H9 (cell line): ENCODE measurements around the gene MEG3. TPM values are rescaled to one million over a fixed set of nuclear protein-coding genes. Genes with fewer than 3 reads are reported as not detected.

Source experiments
- DNase-seq: peaks from one replicate; pipeline ENCODE4 v3.0.0-alpha.2; 2017
- H2AFZ ChIP-seq: one replicate; pipeline ENCODE4 v1.6.1; 2013; ENCODE audit warnings: mild to moderate bottlenecking, low read length, control low read depth, moderate library complexity
- H2AK5ac ChIP-seq: 2 replicates; pipeline ENCODE4 v1.6.1; 2013; ENCODE audit warnings: low read length, control low read depth, mixed read lengths; ENCODE audit not compliant: insufficient read length
- H2BK120ac ChIP-seq: one replicate; pipeline ENCODE4 v1.6.1; 2013; ENCODE audit warnings: low read depth, mild to moderate bottlenecking, low read length, control low read depth, inconsistent platforms; ENCODE audit not compliant: poor library complexity, severe bottlenecking
- H2BK12ac ChIP-seq: 2 replicates; pipeline ENCODE4 v1.6.1; 2013; ENCODE audit warnings: low read length, control low read depth, mixed read lengths, low read depth; ENCODE audit not compliant: insufficient read length
- H2BK15ac ChIP-seq: 2 replicates; pipeline ENCODE4 v1.6.1; 2013; ENCODE audit warnings: low read depth, low read length, control low read depth
- H2BK20ac ChIP-seq: one replicate; pipeline ENCODE4 v1.6.1; 2013; ENCODE audit warnings: low read depth, mild to moderate bottlenecking, low read length, control low read depth, inconsistent platforms; ENCODE audit not compliant: poor library complexity, severe bottlenecking
- H2BK5ac ChIP-seq: 2 replicates; pipeline ENCODE4 v1.6.1; 2013; ENCODE audit warnings: low read length, control low read depth, mixed read lengths; ENCODE audit not compliant: insufficient read length
- H3K14ac ChIP-seq: 2 replicates; pipeline ENCODE4 v1.6.1; 2013; ENCODE audit warnings: low read length, control low read depth; ENCODE audit not compliant: insufficient read depth
- H3K18ac ChIP-seq: 2 replicates; pipeline ENCODE4 v1.6.1; 2013; ENCODE audit warnings: low read depth, mild to moderate bottlenecking, mixed read lengths, low read length, control low read depth; ENCODE audit not compliant: insufficient read length
- H3K23ac ChIP-seq: 2 replicates; pipeline ENCODE4 v1.6.1; 2013; ENCODE audit warnings: low read length, control low read depth, mixed read lengths, low read depth; ENCODE audit not compliant: insufficient read length
- H3K23me2 ChIP-seq: 2 replicates; pipeline ENCODE4 v1.6.1; 2013; ENCODE audit warnings: low read depth, mild to moderate bottlenecking, mixed read lengths, low read length, control low read depth; ENCODE audit not compliant: insufficient read length, poor library complexity, severe bottlenecking
- H3K27ac ChIP-seq: 2 replicates; pipeline ENCODE4 v1.5.1; 2013; ENCODE audit warnings: low read length, control low read depth, mixed read lengths, low read depth; ENCODE audit not compliant: insufficient read length
- H3K27me3 ChIP-seq: 2 replicates; pipeline ENCODE4 v1.6.1; 2013; ENCODE audit warnings: low read length, control low read depth, inconsistent platforms; ENCODE audit not compliant: insufficient read depth
- H3K4ac ChIP-seq: 2 replicates; pipeline ENCODE4 v1.6.1; 2013; ENCODE audit warnings: low read depth, mild to moderate bottlenecking, control low read depth, inconsistent platforms, low read length, moderate library complexity
- H3K4me1 ChIP-seq: 2 replicates; pipeline ENCODE4 v1.6.1; 2013; ENCODE audit warnings: low read length, control low read depth, inconsistent platforms; ENCODE audit not compliant: insufficient read depth
- H3K4me2 ChIP-seq: 2 replicates; pipeline ENCODE4 v1.6.1; 2013; ENCODE audit warnings: low read length, control low read depth, mixed read lengths; ENCODE audit not compliant: insufficient read length, insufficient read depth
- H3K56ac ChIP-seq: 2 replicates; pipeline ENCODE4 v1.6.1; 2013; ENCODE audit warnings: low read depth, mild to moderate bottlenecking, mixed read lengths, low read length, control low read depth; ENCODE audit not compliant: insufficient read length
- H3K79me1 ChIP-seq: 2 replicates; pipeline ENCODE4 v1.6.1; 2013; ENCODE audit warnings: low read depth, mild to moderate bottlenecking, moderate library complexity, low read length, control low read depth, inconsistent platforms; ENCODE audit not compliant: insufficient read depth, poor library complexity, severe bottlenecking
- H3K79me2 ChIP-seq: 2 replicates; pipeline ENCODE4 v1.6.1; 2013; ENCODE audit warnings: low read length, control low read depth, inconsistent platforms; ENCODE audit not compliant: insufficient read depth
- H3K9ac ChIP-seq: 2 replicates; pipeline ENCODE4 v1.6.1; 2013; ENCODE audit warnings: low read length, control low read depth, mixed read lengths; ENCODE audit not compliant: insufficient read length; ENCODE audit errors: extremely low read depth
- H3K9me3 ChIP-seq: one replicate; pipeline ENCODE4 v1.6.1; 2013; ENCODE audit warnings: low read depth, low read length, inconsistent platforms; ENCODE audit not compliant: control insufficient read depth
- H3T11ph ChIP-seq: one replicate; pipeline ENCODE4 v1.6.1; 2013; ENCODE audit warnings: mild to moderate bottlenecking, low read length, control low read depth, inconsistent platforms
- H4K20me1 ChIP-seq: one replicate; pipeline ENCODE4 v1.6.1; 2013; ENCODE audit not compliant: control insufficient read depth, insufficient read length, insufficient read depth
- H4K5ac ChIP-seq: 2 replicates; pipeline ENCODE4 v1.6.1; 2013; ENCODE audit warnings: low read depth, mild to moderate bottlenecking, mixed read lengths, low read length, control low read depth; ENCODE audit not compliant: insufficient read length
- H4K8ac ChIP-seq: replicated peaks from 2 replicates; pipeline ENCODE4 v1.6.1; 2013; ENCODE audit warnings: low read length, control low read depth, mixed read lengths, low read depth; ENCODE audit not compliant: insufficient read length
- H4K91ac ChIP-seq: 2 replicates; pipeline ENCODE4 v1.6.1; 2013; ENCODE audit warnings: low read depth, mild to moderate bottlenecking, moderate library complexity, mixed read lengths, low read length, control low read depth; ENCODE audit not compliant: insufficient read length
- H3K27ac Mint-ChIP-seq, 3 experiments: 2 replicates in 2 of 3; 3 replicates in 1 of 3; pipeline ENCODE4 v1.8.0; 2020 to 2021; ENCODE audit warnings: mixed read lengths in 3 of 3, mild to moderate bottlenecking in 1 of 3, moderate library complexity in 1 of 3
- H3K27me3 Mint-ChIP-seq: 2 replicates; pipeline ENCODE4 v1.8.0; 2021; ENCODE audit warnings: low read depth, mild to moderate bottlenecking, moderate library complexity, mixed read lengths
- H3K36me3 Mint-ChIP-seq, 3 experiments: 2 replicates in 2 of 3; 3 replicates in 1 of 3; pipeline ENCODE4 v1.8.0; 2020 to 2021; ENCODE audit warnings: low read depth in 3 of 3, mixed read lengths in 3 of 3; ENCODE audit not compliant: insufficient read depth in 1 of 3
- H3K4me1 Mint-ChIP-seq, 2 experiments: 2 replicates each; pipeline ENCODE4 v1.8.0; 2020; ENCODE audit warnings: mixed read lengths in 2 of 2
- H3K4me3 Mint-ChIP-seq, 2 experiments: 2 replicates in 1 of 2; 3 replicates in 1 of 2; pipeline ENCODE4 v1.8.0; 2020 to 2021; ENCODE audit warnings: mild to moderate bottlenecking in 2 of 2, mixed read lengths in 2 of 2, moderate library complexity in 1 of 2
- H3K9me3 Mint-ChIP-seq, 2 experiments: 2 replicates in 1 of 2; 3 replicates in 1 of 2; pipeline ENCODE4 v1.8.0; 2020; ENCODE audit warnings: mild to moderate bottlenecking in 2 of 2, mixed read lengths in 2 of 2, moderate library complexity in 1 of 2
- CTCF ChIP-seq: fragments of 200-600 bp; sonication (generic); conservative IDR thresholded peaks from 3 replicates; pipeline ENCODE4 v1.8.0; 2021; ENCODE audit warnings: antibody characterized with exemption, mild to moderate bottlenecking
- WGBS: extraction: QIAGEN DNeasy Blood & Tissue Kit; methylation state at CpG from one replicate; pipeline ENCODE4 v1.1.7; 2013; ENCODE audit warnings: missing lambda C conversion rate, low lambda C conversion rate, mixed read lengths; ENCODE audit not compliant: insufficient read length; ENCODE audit errors: extremely low coverage; 5-methylcytosine and 5-hydroxymethylcytosine counted together
- total RNA-seq: library from RNA; stranded (reverse); gene quantifications from 2 replicates; pipeline ENCODE4 v1.2.1, GENCODE V29; 2021

MEG3 gene
- total RNA-seq, 1 experiment from 2014 or later, result 0.52 TPM

- Histone ChIP-seq H3K14ac (no peak overlapping the region), H3K27ac (no peak overlapping the region), H4K91ac (no peak overlapping the region), H2AK5ac (no peak overlapping the region), H2BK12ac (no peak overlapping the region), H3K79me2 (no peaks in the 10 kb centered on the region), H4K5ac (no peak overlapping the region), H3K79me1 (no peaks in the 10 kb centered on the region), H3K4me1 (no peaks in the 10 kb centered on the region), H3K9me3 (no peaks in the 10 kb centered on the region), H3K18ac (no peak overlapping the region), H3T11ph (no peak overlapping the region), H3K4ac (no peak overlapping the region), H3K9ac (no peak overlapping the region), H4K8ac (no peak overlapping the region), H4K20me1 (no peaks in the 10 kb centered on the region), H2BK15ac (no peak overlapping the region), H3K23ac (no peak overlapping the region), H3K27me3 (no peaks in the 10 kb centered on the region), H3K56ac (no peak overlapping the region), H2BK20ac (no peak overlapping the region), H2BK5ac (no peak overlapping the region), H2BK120ac (no peak overlapping the region), H3K4me2 (no peak overlapping the region), H2AFZ (no peak overlapping the region), H3K23me2 (no peaks in the 10 kb centered on the region)
- Mint-ChIP-seq H3K27me3 (peaks cover 13% of the 10 kb centered on the region), H3K9me3 (no peaks in the 10 kb centered on the region), H3K4me1 (peaks cover 0 to 3% of the 10 kb centered on the region in 2 experiments; a peak in 1 of 4 replicates), H3K27ac (peak overlapping the region in 1 of 3 experiments; percentile 36; a peak in 1 of 7 replicates), H3K36me3 (no peaks in the 10 kb centered on the region), H3K4me3 (no peak overlapping the region)
- TF ChIP-seq CTCF, result no peak
- WGBS, result no CpG with 5 or more reads among the region's 22 CpGs
- no peak for DNase-seq
Observed at GRCh38 chr14:100777818-100778525, 47.9 kb upstream of the MEG3 start.
